DMS53 treated with DMSO at 0.1 percent for 48 hours (cell line): Measurements from ENCODE around the gene SPON1.
A peak's percentile ranks its signal among the peaks of the same experiment; 100 is the strongest.
"Not testable (repeated sequence)": the region's sequence is repeated elsewhere in the genome, so short reads cannot be mapped to it uniquely, and the experiment has no call there.

Experiments used
- DNase-seq: peaks from one replicate; lab custom pipeline; 2025; ENCODE audit not compliant: unreplicated experiment; lab: John Stamatoyannopoulos, UW

Gene SPON1

DNA sequence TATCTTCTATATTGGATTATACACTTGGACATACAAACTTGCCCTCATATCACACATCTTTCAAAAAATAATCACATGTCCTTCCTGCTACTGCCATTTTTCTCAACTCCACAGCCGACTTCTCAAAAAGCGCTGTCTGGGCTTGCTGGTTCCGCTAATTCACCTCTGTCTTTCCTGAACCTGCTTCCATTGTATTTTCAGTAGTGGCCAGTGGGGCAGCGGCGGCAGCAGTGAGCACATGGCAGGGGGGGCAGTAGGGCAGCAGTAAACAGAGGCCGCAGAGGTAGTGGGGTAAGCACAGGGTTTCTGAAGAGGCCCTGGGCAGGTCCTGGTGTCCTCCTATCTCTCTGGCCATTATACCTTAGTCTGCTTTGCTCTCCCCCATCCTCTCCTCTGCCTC lies 270.1 kb downstream of the SPON1 start:
- no peak for DNase-seq

DNA sequence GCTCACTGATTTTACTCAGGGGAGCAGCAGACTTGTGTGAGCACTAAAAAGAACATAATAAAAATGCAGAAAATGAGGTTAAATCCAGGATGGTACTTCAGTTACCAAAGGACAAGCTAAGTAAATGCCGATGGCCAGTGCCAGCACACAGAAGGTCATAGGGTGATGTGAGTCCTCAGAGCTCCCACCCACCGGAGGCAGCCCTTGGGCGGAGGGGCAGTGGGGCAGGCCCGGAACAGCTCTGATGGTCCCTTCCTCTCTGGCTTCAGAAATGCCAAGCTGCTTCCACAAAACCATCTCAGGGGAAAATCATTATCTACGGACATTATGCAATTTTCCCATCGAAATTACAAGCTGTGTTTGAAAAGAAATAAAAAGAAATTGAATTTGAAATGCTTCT lies 271.9 kb downstream of the SPON1 start:
- DNase-seq, result no peak

DNA sequence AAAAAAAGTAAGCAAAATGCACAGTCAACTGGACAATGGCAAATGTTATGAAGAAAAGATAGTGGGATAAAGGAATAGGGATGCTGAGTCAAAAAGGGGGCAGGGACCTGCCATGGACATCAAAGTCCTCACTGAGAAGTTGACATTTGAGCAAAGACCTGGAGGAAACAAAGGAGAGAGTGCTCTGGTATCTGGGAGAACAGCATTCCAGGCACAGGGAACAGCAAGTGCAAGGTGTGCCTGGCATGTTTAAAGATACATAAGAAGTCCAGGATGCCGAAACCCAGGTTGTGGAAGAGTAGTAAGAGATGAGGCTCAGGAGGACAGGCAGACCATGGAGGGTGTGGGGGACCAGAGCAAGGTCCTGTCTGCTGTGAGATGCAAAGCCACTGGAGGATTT lies 273.2 kb downstream of the SPON1 start:
- no peak for DNase-seq

DNA sequence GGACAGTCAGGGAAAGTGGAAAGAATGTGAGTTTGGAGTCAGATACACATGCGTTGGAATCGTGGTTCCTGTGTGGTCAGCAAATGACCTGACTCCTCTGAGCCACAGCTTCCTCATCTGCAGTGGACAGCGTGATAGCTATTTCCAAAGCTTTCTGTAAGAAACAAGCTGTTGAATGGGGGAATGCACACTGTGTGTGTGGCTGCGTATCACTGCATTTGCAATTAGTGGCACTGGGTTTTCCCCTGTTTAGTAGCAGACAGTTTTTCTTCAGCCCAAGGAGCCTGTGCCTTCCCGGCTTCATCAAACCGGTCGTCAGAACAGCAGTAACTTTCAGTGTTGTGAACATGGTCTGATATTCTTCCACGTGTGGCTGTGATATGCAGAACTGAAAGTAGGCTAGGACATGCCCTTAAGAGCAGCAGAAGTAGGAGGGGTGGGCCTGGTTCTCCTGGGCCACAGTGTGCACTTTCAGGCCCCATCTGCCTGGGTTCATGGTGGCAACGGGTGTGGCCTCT lies 275.0 kb downstream of the SPON1 start:
- no peak for DNase-seq

DNA sequence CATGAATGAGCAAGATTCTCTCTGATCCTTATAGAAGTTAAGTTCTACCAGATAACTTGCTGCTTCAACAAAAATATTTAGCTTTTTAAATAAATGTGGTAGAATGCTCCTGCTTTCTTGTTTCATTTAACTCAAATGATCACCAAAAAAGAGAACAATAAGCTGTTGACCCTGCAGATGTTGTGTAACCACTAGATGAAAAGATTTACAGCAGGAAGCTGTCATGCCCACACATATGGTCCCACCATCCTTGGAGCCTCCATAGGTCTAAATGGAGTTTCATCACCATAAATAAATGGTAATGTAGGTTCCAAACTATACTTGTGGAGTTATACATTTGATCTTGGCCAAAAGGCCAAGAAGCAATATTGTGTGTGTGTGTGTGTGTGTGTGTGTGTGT lies 277.7 kb downstream of the SPON1 start:
- DNase-seq, result no peak

DNA sequence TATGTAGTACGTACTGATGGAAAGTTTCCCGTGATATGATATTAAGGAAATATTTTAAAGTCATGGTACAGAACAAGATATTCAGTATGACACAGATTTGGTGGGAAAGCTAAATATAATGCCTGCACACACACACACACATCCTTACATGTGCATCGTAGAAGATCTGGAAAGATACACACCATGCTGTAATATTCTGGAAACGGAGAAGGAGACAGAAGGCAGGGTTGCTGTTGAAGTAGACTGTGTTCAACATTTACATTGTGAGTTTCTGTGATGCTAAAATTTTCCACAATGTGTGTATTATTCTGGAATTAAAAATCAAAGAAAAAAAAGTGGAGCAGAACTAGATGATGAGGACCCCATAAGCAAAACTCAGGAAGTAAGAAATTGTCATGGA lies 278.4 kb downstream of the SPON1 start:
- DNase-seq, result no peak

DNA sequence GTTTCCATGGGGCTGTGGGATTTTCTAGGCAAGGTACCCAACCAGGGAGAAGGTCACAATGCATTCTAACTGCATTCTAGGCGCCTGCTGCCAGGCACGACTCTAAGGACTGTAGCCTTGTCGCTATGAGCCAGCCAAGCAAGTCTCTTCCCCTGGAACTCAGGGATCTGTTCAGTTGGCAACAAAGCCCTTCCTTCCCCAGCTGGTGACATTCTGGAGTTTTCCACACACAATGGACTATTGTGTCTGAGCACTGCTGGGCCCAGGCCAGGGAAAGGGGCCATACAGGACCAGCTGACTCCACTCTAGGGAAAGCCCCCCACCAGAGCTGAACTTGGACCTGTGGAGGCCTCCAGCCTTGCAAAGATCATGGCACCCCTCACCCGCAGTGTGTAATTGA lies 279.7 kb downstream of the SPON1 start:
- DNase-seq, result no peak

DNA sequence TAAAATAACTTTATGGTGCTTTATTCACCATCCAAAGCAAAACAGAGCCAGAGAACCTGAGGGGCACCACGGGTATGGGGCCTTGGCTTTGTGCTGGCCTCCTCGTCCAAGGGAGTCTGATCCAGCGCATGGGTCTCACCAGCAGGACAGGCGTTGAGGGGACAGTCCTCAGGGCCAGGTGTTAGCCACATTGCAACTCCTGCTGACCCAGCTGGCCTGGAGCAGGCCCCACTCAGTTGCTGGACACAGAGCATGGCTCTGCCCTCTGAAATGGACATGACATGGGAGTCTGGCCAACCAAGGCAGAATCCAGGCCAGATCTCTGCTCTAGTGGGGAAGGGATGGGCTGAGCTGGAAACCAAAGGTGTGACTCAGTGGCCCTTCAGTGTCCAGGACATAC lies 280.2 kb downstream of the SPON1 start:
- DNase-seq, result no peak

DNA sequence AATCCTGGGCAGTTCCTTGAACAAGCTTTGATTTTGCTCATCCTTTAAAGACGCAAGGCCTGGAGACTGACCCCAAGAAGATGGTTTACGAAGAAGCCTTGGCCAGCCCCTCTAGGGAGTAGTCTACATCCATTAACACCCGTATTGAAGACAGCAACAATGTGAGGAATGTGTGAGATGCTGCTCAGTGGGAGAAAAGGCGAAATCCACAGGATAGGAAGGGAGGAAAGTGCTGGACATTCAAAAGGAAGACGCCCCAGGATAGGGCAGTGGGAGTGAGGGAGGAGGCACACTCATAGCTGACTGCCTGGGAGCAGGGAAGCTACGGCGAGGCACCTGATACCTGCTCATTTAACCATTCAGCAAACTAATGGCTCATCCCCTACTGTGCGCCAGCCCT lies 282.4 kb downstream of the SPON1 start:
- no peak for DNase-seq

DNA sequence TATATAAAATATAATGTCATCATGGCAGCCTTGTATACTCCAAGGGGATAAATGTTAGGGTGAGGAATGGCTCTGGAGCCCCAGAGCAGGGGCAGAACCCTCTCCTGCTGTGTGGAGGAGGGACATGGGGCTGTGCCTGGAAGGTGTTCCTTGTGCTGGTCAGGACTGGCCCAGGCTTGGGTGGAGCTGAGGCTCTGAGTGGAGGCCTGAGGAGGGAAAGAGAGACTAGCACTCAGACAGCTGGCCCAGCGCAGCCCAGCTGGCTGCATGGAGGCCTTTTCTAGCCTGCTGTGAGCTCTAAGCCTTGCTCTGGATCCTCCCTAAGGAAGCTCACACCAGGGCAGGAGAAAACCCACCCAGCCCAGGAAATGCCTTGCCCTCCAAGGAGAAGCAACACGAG lies 282.9 kb downstream of the SPON1 start:
- no peak for DNase-seq

DNA sequence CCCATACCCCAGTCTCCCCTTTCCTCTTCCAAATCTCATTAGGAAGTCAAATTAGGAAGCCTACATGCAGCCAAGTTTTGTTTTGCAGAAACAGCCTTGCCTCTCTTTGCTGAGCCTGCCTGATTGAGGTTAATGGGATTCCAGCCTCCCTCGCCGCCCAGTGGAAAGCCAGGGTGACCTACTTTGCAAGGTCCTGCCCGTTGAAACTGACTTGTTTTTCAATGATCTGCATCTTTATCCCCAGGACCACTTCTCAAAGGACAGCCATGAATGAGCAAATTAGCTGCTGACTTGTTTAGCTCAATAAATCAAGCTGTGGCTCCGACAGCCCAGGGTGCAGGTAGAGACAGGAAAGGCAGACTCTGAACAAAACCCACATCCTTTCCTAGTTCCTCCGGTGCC lies 286.1 kb downstream of the SPON1 start:
- DNase-seq, result no peak

DNA sequence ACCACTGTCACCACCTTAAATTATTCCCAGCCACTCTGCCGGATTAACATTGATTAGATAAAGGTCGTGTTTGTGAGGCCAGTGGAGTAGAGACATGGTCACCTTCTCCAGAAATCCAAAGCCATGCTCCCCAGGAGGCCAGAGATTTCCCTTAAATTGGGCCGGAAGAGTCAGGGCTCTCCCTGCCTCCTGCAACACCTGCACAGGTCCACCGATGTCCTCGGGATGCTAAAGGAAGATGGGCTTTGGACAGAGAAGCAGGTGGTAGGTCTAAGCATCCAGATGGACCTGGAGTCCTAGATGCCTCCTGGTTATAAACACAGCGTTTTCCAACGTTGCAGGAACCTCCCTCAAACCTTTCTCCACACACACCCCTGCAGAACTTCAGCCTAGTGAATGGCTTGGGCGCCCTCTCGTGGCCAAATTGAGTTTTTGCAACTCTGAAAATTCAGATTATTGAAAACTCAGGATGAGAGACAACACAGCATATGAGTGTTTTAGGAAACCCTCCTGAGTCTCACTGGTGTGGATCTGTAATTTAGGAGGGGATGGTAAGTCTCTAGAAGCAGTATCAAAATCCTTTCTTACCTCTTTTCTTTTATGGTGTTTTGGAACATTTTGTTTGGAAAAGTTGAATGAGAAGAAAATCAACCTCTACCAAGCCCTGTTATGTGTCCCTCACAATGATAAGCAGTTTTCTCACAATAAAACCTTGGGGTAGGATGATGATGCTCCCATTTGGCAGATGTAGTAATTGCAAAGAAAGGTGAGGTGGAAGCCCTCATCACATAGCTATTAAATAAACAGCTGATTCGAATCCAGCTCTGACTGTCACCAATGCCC lies 286.8 kb downstream of the SPON1 start:
- DNase-seq, result peak; percentile 50

DNA sequence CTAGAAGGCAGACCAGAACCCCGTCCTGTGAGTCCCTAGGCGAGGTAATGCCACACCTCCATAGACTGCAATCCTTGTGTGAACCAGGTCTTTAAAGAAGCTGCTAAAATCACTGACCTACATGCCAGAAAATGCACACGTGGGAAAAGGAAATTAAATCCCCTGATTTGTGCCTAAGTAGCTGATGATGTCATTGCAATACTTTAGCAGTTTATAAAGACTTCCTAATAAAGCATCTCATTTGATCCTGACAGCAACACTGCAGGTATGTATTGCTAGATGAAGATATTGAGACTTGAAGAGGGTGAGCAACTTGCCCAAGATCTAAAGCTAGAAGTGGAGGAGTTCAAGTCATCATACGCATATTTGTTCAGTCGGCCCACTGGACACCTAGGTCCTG lies 289.2 kb downstream of the SPON1 start:
- DNase-seq, result no peak

DNA sequence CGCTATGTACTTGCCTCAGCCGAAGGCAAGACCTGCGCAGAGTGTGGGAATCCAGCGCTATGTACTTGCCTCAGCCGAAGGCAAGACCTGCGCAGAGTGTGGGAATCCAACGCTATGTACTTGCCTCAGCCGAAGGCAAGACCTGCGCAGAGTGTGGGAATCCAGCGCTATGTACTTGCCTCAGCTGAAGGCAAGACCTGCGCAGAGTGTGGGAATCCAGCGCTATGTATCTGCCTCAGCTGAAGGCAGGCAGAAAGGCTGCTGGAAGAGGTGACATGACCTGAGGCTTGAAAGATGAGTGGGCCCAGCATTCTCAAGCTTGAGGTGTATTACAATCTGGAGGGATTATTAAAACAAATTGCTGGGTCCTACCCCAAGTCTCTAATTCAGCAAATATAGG lies 290.0 kb downstream of the SPON1 start:
- DNase-seq, result not testable (repeated sequence)

DNA sequence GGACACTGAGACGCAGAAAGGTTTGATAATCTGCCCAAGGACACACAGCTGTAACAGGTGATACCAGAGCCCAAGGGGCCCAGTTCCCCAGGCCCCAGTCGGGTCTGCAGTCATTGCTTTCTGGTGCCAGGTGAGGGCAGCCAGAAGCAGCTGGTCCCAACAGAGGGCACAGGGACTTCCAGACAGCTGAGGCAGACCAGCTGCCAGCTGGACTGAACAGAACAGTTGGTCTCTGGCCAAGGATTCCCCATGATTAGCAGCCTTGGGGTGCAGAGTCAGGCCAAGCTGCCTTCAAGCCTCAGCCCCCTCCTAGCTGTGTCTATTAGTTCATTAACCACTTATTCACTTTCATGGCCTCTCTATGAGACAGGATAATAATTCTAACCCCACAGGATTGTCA lies 290.9 kb downstream of the SPON1 start:
- no peak for DNase-seq

DNA sequence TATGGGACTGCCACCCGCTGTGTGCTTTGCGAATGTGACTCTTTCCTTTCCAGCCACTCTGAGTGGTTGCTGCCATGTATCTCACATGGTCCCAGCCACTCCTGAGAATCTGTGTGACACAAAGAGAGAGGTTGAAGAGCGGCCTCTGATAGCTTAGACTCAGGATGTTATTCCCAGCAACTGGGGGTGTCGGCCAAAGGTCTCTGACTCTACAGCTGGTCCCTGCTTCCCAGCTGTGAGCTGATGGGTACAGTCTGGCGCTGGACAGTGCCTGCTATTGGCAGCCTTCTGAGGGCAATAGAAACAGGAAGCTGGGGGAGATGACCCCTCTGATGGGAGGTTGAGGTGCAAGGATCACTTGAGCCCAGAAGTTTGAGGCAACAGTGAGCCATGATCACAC lies 291.3 kb downstream of the SPON1 start:
- DNase-seq, result no peak

DNA sequence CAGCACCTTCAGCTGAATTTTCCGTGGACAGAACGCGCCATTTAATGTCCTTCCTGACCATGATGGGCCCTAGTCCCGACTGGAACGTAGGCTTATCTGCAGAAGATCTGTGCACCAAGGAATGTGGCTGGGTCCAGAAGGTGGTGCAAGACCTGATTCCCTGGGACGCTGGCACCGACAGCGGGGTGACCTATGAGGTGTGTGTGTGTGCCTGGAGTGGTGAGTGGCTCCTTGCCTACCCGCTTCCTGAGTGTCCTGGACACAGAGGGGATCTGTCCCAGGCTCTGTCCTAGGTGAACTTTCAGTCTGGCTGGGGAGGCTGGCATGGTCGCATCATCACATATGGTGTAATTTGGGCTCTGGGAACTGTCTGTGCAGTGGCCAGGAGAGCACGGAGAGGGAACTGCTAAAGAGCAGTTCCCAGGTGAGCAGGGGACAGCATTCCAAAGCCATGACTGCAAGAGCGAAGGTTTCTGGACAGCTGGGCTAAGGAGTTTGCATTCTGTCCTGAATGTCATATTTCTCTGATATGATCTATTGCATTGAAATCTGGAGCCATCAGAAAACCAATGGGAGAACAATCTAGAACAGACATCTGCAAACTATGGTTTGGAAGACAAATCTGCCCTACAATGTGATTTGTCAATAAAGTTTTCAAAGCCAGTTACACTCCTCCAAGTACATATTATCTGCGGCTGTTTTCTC lies 292.2 kb downstream of the SPON1 start:
- DNase-seq, result no peak

DNA sequence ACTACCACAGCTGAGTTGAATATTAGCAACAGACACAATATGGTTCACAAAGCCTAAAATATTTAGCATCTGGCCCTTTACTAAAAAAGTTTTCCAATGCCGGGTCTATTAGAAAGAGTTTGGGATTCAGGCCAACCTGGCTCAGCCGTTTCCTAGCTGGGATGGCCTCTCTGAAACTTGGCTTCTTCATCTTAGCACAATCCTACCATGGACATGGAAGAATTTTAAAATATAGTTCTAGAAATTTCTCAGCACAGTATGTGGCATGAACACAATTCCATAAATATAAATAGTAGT lies 292.7 kb downstream of the SPON1 start:
- no peak for DNase-seq

DNA sequence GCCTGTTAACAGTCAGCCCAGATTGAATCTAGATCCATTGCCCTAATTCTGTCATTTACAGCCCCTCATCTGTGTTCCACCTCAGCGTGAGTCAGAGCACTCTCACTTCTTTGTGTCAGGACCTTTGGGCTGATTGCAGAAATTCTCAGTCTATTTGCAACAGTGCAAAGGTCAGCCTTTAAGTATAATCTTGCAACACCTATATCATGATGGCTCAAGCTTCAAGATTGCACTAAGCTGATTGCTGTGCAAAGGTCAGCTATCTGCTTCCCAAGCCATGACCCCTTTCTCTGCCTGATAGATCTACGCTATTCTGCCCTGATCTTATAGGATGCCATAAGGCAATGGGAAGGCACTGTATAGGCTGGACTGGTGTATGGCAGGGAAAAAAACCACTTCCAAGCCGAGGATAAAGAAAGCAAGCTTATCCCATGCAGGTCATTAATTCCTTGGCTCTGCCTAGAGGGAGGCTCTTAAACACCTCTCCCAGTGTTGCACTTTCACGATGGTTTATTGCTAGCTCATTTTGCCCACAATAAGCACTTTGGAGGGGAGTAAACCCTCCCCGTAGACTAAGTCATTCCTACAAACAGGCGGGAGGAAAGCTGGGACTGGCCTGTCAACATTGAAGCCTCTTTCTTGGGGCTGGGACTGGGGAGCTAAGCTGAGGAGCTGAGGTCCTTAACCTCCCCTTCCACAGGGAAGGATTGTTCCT lies 295.9 kb downstream of the SPON1 start:
- DNase-seq, result no peak

DNA sequence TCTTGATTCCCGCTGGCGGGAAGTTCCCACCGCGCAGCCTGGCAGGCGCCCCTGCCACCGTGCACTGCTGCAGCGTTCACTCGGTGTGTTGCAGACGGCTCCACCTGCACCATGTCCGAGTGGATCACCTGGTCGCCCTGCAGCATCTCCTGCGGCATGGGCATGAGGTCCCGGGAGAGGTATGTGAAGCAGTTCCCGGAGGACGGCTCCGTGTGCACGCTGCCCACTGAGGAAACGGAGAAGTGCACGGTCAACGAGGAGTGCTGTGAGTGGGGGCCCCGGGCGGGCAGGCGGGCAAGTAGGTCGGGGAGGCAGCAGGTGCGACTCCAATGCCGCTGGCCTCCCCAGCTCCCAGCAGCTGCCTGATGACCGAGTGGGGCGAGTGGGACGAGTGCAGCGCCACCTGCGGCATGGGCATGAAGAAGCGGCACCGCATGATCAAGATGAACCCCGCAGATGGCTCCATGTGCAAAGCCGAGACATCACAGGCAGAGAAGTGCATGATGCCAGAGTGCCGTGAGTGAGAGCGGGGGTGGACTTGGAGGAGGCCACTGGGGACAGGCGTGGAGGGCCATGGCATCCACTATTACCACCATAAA lies 296.8 kb downstream of the SPON1 start:
- DNase-seq, result peak; percentile 65

DNA sequence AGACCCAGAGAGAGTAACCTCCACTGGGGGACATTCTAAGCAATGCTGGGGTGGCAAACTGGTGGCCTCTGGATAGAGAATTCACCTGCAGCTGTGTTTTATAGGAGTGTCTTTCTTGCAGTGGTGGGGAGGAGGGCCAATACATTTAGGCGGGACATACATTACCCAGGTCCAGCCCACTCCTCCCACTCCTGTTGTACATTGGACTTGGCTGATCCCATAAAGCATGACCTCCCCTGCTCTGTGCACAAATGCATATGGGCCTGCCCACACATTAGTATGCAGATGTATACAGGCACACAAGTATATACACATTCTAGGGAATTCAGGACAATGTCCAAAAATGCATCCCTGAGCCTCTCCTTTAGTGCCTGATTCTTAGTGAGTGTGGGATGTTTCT lies 297.4 kb downstream of the SPON1 start:
- no peak for DNase-seq

DNA sequence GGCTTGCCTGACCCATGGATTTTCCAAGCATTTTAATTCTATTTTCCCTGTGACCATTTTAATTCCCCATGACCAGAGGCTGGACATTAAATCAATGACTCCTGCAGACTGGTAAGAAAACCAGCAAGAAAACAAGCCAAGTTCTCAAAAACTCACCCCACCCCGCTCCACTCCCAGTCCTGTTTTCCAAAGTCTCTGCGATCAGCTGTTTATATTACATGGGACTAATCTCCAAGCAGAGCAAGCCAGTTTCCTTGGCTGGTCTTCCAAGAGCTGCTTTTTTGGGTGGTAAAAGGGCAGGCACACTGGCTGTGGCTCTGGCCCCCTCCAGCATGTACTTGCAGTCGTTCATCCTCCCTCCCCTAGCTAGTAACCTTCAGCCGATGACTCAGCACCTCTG lies 298.5 kb downstream of the SPON1 start:
- no peak for DNase-seq
